HEK293 (cell line): ENCODE data around the gene FERMT1.

Source experiments
- PRDM1 ChIP-seq: fragments of 450-650 bp; formaldehyde crosslinking; IDR thresholded peaks from 2 replicates; pipeline ENCODE4; 2016; ENCODE audit warnings: missing biosample characterization, missing genetic modification characterization
- ZNF202 ChIP-seq: fragments of 450-650 bp; formaldehyde crosslinking; IDR thresholded peaks from 2 replicates; pipeline ENCODE4 v1.5.1; 2016; ENCODE audit warnings: missing biosample characterization, missing genetic modification characterization, borderline replicate concordance
- ZNF274 ChIP-seq, 2 experiments: fragments of 200-500 bp in 1 of 2; fragments of 450-650 bp in 1 of 2; sonication (Bioruptor generic) in 1 of 2; formaldehyde crosslinking in 1 of 2; IDR thresholded peaks; 2 replicates each; pipeline versions ENCODE4 v1.5.1 to v1.6.1; 2014 to 2016; ENCODE audit warnings: borderline replicate concordance in 1 of 2, inconsistent platforms in 1 of 2, low read length in 1 of 2, missing biosample characterization in 1 of 2, missing genetic modification characterization in 1 of 2
- ZNF670 ChIP-seq: fragments of 450-650 bp; formaldehyde crosslinking; IDR thresholded peaks from 2 replicates; pipeline ENCODE4 v1.5.1; 2016; ENCODE audit warnings: missing biosample characterization, missing genetic modification characterization, low read depth
- ZNF76 ChIP-seq: fragments of 450-650 bp; formaldehyde crosslinking; IDR thresholded peaks from 2 replicates; pipeline ENCODE4; 2016; ENCODE audit warnings: low read depth, missing biosample characterization, missing genetic modification characterization, borderline replicate concordance
- ZNF792 ChIP-seq: fragments of 450-650 bp; formaldehyde crosslinking; IDR thresholded peaks from 2 replicates; pipeline ENCODE4 v1.5.1; 2016; ENCODE audit warnings: missing biosample characterization, missing genetic modification characterization
- TF ChIP-seq, protein P1 (sequence below): fragments of 450-650 bp; formaldehyde crosslinking; IDR thresholded peaks from 2 replicates; pipeline ENCODE4 v1.5.1; 2016; ENCODE audit warnings: missing biosample characterization, missing genetic modification characterization
- TF ChIP-seq, protein P2 (sequence below): fragments of 450-650 bp; formaldehyde crosslinking; IDR thresholded peaks from 2 replicates; pipeline ENCODE4 v1.5.1; 2016; ENCODE audit warnings: missing biosample characterization, missing genetic modification characterization
- TF ChIP-seq, protein P3 (sequence below): fragments of 450-650 bp; formaldehyde crosslinking; IDR thresholded peaks from 2 replicates; pipeline ENCODE4 v1.5.1; 2016; ENCODE audit warnings: missing biosample characterization, missing genetic modification characterization, borderline replicate concordance

DNA sequence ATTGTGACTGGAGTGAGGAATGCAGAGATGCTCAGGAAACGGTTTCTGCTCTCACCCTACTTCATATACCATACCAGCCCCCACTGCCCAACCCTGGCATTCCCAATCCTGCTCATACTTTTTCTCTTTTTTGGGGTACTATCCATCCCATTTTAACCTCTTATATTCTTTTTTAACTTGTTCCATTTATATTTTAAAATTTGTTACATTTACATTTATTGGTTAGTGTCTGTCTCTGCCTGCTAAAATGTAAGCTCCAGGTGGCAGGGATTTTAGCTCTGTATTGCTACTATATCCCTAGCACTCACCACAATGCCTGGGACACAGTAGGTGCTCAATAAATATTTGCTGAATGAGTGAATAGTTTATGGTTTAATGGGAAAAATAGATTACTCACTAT lies 8.1 kb downstream of the FERMT1 start:
- TF ChIP-seq, protein P1, sequence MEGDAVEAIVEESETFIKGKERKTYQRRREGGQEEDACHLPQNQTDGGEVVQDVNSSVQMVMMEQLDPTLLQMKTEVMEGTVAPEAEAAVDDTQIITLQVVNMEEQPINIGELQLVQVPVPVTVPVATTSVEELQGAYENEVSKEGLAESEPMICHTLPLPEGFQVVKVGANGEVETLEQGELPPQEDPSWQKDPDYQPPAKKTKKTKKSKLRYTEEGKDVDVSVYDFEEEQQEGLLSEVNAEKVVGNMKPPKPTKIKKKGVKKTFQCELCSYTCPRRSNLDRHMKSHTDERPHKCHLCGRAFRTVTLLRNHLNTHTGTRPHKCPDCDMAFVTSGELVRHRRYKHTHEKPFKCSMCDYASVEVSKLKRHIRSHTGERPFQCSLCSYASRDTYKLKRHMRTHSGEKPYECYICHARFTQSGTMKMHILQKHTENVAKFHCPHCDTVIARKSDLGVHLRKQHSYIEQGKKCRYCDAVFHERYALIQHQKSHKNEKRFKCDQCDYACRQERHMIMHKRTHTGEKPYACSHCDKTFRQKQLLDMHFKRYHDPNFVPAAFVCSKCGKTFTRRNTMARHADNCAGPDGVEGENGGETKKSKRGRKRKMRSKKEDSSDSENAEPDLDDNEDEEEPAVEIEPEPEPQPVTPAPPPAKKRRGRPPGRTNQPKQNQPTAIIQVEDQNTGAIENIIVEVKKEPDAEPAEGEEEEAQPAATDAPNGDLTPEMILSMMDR (tag by site-specific recombination) = no peak
- TF ChIP-seq ZNF76 (tag by site-specific recombination) (no peak), ZNF274 (IDR thresholded peaks at IDR 0.05; ENCODE audit: low read length) (no peak), ZNF274 (tag by site-specific recombination; IDR thresholded peaks at IDR 0.05; ENCODE audit: borderline replicate concordance) (no peak), ZNF670 (no peak), ZNF792 (tag by site-specific recombination) (no peak), ZNF202 (tag by site-specific recombination) (no peak), PRDM1 (no peak)
- TF ChIP-seq, protein P2, sequence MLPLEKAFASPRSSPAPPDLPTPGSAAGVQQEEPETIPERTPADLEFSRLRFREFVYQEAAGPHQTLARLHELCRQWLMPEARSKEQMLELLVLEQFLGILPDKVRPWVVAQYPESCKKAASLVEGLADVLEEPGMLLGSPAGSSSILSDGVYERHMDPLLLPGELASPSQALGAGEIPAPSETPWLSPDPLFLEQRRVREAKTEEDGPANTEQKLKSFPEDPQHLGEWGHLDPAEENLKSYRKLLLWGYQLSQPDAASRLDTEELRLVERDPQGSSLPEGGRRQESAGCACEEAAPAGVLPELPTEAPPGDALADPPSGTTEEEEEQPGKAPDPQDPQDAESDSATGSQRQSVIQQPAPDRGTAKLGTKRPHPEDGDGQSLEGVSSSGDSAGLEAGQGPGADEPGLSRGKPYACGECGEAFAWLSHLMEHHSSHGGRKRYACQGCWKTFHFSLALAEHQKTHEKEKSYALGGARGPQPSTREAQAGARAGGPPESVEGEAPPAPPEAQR (tag by site-specific recombination) = no peak
- TF ChIP-seq, protein P3, sequence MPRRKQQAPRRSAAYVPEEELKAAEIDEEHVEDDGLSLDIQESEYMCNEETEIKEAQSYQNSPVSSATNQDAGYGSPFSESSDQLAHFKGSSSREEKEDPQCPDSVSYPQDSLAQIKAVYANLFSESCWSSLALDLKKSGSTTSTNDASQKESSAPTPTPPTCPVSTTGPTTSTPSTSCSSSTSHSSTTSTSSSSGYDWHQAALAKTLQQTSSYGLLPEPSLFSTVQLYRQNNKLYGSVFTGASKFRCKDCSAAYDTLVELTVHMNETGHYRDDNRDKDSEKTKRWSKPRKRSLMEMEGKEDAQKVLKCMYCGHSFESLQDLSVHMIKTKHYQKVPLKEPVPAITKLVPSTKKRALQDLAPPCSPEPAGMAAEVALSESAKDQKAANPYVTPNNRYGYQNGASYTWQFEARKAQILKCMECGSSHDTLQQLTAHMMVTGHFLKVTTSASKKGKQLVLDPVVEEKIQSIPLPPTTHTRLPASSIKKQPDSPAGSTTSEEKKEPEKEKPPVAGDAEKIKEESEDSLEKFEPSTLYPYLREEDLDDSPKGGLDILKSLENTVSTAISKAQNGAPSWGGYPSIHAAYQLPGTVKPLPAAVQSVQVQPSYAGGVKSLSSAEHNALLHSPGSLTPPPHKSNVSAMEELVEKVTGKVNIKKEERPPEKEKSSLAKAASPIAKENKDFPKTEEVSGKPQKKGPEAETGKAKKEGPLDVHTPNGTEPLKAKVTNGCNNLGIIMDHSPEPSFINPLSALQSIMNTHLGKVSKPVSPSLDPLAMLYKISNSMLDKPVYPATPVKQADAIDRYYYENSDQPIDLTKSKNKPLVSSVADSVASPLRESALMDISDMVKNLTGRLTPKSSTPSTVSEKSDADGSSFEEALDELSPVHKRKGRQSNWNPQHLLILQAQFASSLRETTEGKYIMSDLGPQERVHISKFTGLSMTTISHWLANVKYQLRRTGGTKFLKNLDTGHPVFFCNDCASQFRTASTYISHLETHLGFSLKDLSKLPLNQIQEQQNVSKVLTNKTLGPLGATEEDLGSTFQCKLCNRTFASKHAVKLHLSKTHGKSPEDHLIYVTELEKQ = no peak
